GM21717 (cell line): ENCODE data around the gene PIGO.

Experiments used
- ATAC-seq: cut with Tn5 transposase; IDR thresholded peaks from one replicate; pipeline ENCODE4 v1.9.1; 2021; ENCODE audit warnings: mild to moderate bottlenecking, moderate library complexity; ENCODE audit not compliant: unreplicated experiment

PIGO gene

DNA sequence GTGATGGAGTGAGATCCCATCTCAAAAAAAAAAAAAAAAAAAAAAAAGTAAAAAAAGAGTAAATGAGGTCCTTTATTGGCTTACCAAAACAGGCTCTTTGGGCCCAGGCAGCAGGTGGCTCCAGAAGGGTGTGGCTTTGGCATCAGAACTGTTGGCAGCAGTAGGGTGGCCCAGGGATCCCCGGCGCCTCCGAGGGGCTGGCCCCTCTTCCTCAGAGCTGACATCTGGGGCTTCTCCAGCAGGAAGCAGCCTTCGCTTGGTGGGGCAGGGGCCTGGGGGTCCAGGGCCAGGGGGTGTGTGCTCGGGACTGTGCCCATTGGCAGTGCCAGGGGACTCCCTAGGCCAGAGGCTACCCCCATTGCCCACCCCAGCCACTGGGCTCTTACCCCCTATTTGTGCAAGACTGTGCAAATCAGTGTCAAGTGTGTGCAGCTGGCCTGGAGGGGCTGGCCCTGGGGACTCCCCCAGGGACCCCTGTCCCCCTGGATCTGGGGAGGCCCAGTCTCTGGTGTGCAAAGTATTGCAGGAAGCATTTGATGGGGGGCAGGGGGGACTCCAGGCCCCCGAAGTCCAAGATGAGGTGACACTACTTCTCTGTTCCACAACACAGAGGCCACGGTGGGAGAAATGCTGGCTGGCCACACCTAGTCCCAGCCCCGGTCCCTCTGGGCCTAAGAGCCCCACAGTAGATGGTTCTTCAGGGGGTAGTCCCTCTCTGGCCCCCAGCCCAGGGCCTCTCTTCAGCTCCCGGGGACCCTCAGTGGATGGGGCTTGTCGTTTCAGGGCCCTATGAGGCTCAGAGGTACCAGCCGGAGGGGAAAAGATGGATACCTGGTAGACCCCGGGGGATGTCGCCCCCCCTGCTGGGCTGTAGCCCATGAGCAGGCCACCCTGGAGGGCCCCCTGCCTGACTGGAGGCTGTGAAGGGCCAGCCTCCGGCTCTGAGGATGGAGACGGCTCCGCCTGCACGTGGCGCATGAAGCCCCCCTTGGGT is 11.2 kb upstream of the PIGO start:
- ATAC-seq, result no peak

DNA sequence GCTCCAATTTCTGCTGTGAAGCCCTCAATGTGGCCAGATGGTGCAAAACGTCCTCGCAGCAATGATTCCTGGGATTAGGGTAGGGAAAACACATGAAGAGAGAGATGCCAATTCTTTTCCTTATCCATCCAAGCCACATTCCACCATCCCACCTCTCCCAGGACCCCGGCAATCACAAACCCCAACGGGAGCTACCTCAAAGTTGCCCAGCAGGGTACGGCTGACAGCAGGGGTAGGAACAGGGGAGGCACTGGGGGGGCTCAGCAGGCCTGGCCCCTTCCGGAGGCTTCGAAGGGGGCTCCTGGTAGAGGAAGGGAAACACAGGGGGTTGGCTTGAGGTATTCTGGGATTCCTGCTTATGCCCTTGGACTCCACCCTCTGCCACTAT is 9.9 kb upstream of the PIGO start:
- ATAC-seq, result no peak

DNA sequence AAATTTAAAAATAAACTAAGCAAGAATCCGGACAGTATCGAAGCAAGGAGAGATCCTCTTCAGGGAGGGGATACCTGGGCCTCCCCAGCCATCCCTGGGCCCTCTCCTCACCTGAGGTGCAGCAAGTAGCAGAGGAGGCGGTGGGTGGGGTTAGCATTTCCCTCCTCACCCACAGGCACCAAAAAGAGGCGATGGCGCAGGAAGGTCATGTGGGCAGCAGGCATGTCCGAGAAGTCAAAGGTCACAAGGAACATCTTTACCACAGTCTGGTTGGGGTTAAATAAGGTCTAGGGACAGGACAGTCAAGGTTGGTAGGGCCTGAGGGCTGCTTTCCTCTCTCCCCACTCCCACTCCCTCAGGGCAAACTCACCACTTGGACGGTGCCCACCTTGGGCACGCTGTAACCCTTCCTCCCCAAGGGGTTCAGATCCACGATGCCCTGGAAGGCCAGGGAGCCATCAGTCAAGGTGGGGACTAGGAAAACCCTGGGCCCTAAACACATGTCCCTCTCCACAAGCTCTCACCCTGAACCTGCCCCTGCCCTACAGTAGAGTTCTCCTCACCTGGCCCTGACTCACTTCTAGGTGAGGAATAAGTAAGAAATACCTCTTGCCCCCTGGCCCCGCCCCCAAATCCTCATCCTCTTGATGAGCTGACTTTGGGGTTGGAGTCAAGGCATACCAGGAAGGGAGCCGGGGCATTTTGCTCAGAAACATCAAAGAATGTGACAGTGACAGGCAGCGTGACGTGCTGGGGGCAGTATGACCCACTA is 9.4 kb upstream of the PIGO start:
- no peak for ATAC-seq

DNA sequence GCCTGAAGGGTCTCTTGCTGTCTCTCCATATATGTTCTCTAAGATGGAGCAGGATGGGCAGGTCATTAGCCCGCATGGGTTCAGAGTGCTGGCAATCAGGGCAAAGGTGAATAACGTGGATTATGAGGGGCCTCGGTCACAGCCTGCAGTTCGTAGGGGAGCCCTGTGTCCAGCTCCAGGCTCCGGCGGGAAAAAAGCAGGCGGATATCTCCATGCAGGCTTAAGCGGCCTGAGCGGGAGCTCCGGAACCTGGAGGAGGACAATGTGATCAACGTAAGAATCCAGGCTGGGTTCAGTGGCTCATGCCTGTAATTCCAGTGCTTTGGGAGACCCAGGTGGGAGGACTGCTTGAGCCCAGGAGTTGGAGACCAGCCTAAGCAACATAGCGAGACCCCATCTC is 8.7 kb upstream of the PIGO start:
- ATAC-seq, result no peak

DNA sequence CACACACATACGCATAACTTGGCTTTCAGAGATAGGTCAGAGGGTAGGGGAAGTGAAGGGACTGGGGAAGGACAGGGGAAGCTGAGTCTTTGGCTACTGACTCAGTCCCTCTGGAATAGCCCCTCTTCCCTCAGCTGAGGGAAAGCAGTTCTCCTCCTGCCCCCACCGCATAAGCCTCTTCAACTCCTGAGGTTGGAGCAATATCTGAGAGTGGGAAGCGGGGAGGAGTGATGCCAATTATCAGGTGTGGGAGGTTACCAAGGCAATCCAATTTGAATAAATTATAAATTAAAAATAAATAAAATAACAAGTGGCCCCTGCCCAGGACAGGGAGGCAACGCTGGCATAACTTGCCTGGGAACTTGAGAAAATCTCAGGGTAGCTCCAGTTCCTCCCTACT is 8.2 kb upstream of the PIGO start:
- no peak for ATAC-seq

DNA sequence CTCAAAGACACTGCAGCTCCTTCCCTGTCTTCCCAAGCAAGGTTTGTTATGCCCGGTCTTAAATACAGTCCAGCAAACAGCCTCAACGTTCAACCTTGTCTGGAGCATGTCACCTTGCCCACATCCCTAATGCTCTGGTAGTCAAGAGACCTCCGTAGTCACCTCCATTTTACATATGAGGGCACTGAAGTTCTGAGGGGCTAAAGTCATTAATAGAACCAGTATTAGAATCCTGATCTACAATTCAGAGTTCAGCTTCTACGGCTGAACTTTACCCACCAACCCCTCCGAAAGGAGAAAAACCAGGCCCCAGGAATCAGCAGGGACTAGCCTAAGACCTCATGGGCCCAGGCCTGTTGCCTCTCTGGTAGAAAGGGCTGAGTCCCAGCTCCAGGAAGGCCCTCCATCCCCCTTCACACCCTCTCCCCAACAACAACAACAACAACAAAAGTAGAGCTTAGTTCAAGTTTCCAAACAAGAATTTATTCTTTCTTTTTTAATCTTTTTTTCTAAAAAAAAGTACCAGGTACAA is 7.3 kb upstream of the PIGO start:
- ATAC-seq, result no peak

DNA sequence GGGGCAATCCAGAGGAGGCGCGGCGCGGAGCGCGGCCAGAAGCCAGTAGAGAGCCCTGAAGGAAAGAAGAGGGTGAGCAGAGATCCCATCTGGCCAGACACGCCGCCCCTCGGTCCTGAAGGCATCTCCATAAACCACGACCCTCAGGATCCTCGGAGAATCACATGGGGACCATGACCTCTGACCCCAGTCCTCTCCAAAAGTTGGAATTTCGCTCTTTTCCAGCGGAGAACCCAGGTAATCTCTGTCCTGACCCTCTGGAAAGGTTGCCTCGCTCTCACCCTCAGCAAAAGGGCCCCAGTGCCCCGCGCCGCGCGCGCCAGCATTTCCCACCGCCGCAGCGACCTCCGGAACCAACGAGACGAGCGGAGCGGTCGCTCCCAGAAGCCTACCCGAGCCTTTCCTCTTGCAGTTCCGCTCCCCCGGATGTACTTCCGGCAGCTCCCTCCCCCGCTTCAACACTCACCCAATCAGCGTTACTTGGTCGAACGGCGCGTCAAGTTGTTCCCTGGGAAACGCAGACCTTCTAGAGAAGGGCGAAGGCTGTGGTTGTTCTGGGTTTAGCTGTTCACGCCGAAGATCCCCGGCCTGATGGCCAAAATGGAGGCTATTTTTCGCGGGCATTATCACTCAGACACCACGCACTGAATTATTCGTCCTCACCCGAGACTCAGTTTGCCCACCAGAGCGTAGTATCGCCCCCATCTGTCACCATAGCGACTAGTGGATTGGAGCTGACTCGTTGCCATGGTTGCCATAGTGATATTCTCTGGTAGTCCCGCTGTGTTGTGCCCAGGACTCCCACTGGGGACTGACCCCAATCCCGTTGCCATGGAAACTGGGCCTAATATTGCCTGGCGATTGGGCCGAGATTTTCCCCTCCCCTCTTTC is 6.6 kb upstream of the PIGO start, which contains the start of gene STOML2:
TSS of gene STOML2 (minus strand) at position 363 of the 891 bp plus-strand sequence. CDS start at position 326, 37 bp downstream.
- peak; percentile 91 for ATAC-seq

DNA sequence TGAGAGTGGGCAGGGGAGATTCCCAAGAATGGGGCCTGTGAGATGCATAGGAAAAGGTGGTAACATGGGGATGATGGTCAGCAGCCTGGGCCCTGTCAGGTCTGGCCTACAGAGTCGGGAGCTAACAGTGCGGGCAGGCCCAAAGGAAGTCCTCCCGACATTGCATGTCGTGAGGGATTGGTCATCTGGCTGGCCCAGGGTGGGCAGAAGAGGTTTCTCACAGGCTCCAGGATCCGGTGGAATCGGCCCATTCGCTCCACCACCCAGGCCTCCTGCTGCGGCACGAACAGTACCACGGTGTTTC is 6.0 kb upstream of the PIGO start:
- ATAC-seq, result peak; percentile 8

DNA sequence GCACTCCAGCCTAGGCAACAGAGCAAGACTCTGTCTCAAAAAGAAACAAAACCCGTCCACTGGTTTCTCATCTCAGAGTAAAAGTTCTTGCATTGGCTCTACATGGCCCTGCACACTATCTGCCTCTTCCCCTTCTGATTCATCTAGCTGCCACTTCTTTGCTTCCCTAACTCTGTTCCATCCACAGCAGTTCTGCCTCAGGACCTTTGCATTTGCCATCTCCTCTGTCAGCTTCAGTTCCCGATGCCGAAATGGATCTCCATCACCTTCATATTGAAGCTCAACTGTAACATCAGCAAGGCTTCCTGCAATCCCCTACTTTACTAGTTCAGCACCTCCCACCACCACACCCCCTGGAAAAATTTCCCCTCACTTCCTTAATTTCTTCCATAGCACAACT is 1.2 kb upstream of the PIGO start:
- no peak for ATAC-seq

DNA sequence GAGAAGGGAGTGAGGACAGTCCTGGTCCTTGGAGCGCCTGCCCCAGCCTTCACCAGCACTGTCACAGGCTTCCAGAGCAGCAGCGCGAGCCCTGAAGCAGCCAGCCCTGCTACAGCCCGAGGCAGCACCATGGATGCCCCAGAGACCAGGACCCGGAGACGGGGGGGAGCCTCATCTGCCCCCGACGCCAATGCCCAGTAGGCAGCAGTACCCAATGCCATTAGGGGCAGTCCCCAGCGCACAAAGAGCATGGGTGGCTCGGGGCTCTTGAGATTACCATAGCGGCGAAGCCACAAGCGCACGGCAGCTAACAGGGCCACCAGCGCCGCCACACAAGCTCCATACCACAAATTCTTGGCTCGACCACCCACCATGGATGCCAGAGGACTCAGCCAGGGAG is 4.9 kb downstream of the PIGO start:
- no peak for ATAC-seq

DNA sequence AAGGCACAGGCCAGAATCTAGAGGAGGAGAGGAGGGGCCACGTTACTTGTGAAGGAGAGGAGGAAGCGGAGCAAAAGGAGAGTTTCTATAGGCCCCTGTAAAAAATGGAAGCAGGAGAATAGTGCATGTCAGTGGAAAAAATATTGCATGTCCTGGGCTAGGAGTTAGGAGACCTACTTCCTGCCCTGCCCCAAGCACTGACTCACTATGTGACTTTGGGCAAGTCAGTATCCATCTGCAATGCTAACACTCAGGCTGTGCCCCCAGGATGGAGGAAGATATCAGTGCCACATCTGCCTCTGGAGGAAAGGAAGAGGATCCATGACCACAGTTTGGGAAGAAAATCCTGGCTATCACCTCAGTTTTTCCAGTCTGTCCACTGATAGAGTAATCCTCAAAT is 7.0 kb downstream of the PIGO start:
- ATAC-seq, result no peak

DNA sequence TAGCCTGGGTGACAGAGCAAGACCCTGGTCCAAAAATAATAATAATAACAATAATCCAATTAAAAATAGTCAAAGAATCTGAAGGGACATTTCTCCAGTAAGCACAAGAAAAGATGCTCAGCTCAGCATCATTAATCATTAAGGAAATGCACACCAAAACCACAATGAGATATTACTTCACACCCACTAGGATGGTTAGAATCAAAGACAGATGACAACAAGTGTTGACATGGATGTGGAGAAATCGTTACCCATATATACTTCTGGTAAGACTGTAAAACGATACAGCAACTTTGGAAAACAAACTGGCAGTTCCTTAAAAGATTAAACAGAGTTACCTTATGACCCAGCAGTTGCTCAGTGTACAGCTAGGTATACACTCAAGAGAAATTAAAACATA is 11.3 kb downstream of the PIGO start:
- ATAC-seq, result no peak

DNA sequence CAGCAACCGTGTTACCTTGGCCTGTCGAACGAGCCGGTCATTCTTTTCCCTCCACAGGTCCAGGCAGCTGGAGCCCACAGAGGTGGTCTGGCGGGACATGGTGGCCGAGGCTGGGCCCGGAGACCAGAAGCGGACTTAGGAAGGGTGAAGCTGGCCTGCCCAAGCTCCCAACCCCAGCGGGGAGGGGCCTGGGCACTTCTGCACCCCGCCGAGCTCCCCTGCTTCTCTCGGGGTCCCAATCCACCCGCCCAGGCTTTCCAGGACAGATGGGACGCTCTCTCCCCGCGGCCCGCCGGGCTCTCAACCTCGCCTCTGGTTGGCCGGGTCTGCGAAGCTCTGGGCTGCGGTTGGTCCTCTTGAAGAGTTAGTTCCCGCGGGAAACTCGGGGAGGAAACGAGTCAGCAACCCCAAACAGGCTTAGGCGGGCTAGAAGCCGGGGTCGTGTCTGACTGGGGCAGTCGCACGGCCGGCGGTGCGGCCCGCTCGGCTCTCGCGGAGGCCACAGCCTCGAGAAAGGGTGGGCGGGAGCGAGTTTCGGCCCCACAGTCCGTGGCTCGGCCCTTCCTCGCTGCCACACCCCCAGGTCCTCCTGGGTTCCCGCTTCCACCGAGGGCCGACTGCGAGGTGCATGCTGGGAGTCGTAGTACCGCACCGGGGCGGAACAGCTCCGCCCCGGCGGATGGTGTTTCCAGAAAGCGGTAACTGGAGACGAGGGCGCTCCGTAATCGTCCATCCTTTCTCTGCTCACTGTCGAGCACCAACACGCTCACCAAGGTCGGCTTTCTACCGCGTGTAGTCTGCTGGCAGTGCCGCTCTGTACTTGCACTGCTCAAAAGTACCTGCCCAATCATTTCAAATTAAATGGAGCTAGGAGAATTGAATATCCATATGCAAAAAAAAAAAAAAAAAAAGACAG is 16.7 kb downstream of the PIGO start, which contains the start of gene FANCG:
TSS of gene FANCG (minus strand) at position 517 of the 916 bp plus-strand sequence. CDS start at position 99, 418 bp downstream.
- ATAC-seq, result peak; percentile 74

DNA sequence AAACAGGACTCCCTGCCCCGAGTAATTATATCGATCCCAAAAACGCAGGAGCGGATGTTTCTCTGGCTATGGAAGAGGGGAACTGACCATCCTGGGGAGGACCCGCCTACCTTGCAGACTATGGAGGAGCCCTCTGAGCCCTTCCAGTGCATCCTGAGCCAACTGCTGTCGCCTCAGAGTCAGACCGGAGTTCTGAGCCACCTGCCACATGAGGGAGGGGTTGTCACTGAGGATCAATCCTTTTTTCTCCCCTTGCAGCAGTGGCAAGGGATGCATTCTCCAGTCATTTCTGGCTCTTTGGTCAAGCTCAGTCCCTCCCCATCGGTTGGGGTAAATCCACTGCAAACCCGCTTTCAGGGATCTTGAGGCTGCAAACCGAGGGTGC is 17.4 kb downstream of the PIGO start:
- no peak for ATAC-seq

DNA sequence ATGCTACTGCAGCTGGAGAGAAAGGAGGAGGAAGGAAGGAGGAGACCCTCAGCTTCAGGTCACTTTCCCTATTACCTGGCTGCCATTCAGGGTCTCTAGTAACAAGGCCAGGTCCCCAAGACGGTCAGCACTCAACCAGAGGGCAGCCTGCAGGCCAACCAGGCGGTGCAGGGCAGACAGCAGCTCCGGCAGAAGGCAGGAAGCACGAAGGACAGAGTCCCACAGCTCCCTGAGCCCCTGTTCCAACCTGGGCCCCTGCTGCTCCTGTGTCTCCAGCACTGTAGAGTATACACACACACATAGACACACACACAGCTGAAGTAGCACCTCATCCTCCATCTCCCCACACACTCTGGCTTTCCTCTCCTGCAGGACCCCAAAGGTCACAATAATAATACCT is 18.3 kb downstream of the PIGO start:
- no peak for ATAC-seq

DNA sequence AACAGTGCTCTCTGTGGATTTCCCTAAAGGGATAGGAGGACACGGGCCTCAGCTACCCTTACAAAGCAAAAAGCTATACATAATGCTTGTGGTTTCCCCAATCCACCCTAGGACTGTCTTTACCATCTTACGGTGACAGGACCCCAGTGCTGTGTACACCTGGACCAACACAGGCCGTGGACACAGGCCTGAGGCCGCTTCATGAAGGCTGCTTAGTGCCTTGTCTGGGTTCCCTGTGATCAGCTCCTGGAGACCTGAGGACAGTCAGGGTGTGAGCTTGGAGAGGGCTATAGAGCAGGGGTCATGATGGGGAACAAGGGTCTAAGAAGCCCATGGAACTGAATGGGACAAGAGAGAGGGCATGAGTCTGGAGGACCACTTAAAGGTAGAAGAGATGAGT is 19.5 kb downstream of the PIGO start:
- no peak for ATAC-seq

DNA sequence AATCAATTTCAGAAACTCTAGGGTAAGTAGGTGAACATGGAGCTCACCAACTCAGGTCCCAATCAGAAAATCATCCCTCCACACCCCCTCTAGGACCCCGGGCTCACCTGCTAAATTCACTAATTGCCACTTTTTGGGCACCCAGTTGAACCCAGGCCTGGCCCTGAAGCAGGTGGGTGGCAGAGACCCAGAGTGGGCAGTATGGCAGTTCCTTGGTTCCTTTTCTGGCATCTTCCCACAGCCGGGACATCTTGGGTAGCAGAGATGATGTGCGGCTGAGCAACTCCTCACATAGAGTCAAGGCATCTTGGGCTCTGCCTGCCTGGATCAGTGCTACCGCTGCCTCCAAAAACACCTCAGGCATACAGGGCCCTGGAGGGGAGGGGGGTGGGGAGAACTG is 21.0 kb downstream of the PIGO start:
- ATAC-seq, result no peak

DNA sequence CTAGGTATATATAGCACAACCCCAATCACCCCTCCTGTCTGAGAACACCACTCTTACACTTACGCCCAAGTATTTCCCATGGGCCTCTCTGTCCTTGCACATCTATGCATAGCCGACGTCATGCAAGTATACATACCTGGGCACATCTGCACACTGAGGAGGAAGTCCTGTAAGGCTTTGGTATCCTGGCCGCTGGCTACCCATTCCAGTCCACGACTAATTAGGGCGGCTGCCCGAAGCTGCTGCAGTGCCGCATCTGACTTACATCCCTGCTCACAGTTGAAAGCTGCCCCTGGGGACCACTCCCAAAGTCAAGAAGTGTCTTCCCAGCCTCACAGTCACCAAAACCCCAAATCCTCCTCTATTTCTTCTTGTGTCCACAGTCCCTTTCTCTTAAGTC is 21.6 kb downstream of the PIGO start:
- no peak for ATAC-seq

DNA sequence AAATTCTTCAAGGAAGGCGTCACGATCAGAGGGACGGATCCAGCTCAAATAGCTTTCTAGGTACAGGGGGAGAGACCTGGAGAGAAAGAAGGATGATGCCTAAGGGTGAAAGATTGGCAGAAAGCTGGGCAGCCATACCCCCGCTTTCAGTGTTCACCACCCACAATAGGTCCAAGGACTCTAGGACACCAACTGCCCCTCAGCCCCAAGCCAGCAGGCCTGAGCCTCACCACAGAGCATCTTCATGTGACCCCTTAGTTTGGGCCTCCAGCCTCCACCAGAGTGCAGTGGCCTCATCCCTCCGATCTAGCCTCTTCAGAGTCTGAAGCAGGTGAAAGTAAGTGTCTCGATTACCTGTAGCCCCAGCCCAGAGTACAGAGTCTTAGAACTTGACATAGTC is 22.2 kb downstream of the PIGO start:
- ATAC-seq, result no peak

DNA sequence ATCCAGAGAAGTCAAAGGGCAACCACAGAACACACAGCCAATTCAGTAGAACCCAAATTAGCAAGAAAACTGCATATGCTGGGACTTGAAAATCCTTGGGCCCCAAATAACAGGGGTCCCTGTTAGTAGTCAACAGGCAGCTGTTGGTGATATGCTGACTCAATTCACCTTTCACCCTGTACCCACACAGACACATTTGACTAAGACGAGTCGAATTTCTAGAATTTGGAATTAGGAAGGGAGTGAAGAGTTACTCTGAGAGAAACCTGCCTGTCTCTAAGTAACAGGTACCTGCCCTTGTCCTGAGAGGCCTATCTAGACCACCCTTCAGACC is 23.1 kb downstream of the PIGO start:
- no peak for ATAC-seq
